ENCODE results near the gene PTGES3L.
"Not testable (repeated sequence)": the region's sequence is repeated elsewhere in the genome, so short reads cannot be mapped to it uniquely, and the experiment has no call there.

The PTGES3L gene

GRCh38 chr17:43011728-43012472, 32.0 kb upstream of the PTGES3L start:
- no peaks in the 10 kb centered on the region for H3K27me3 ChIP-seq (replicated peaks)
- in situ Hi-C loops (cut with HindIII; ENCODE audit: low pct_ligation_motif_present, low sequenced_read_pairs), result no loop called here
- DNase-seq, result no peak
- no peak overlapping the region for H3K27ac ChIP-seq
- TF ChIP-seq, protein P1, sequence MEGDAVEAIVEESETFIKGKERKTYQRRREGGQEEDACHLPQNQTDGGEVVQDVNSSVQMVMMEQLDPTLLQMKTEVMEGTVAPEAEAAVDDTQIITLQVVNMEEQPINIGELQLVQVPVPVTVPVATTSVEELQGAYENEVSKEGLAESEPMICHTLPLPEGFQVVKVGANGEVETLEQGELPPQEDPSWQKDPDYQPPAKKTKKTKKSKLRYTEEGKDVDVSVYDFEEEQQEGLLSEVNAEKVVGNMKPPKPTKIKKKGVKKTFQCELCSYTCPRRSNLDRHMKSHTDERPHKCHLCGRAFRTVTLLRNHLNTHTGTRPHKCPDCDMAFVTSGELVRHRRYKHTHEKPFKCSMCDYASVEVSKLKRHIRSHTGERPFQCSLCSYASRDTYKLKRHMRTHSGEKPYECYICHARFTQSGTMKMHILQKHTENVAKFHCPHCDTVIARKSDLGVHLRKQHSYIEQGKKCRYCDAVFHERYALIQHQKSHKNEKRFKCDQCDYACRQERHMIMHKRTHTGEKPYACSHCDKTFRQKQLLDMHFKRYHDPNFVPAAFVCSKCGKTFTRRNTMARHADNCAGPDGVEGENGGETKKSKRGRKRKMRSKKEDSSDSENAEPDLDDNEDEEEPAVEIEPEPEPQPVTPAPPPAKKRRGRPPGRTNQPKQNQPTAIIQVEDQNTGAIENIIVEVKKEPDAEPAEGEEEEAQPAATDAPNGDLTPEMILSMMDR (IDR thresholded peaks at IDR 0.05; ENCODE audit: low read depth, low read length, missing control alignments), result no peak
- H3K36me3 ChIP-seq (replicated peaks), result peaks cover 36% of the 10 kb centered on the region
- no peak overlapping the region for H3K4me3 ChIP-seq (ENCODE audit: low read depth, low read length)

GRCh38 chr17:43010667-43011308, 30.9 kb upstream of the PTGES3L start:
- no peak for DNase-seq
- no peaks in the 10 kb centered on the region for H3K27me3 ChIP-seq (replicated peaks)
- peaks cover 27% of the 10 kb centered on the region for H3K36me3 ChIP-seq (replicated peaks)
- TF ChIP-seq, protein P1 (IDR thresholded peaks at IDR 0.05; ENCODE audit: low read depth, low read length, missing control alignments), result no peak
- H3K27ac ChIP-seq, result no peak overlapping the region
- in situ Hi-C loops (cut with HindIII; ENCODE audit: low pct_ligation_motif_present, low sequenced_read_pairs), result no loop called here
- H3K4me3 ChIP-seq (ENCODE audit: low read depth, low read length), result no peak overlapping the region

DNA sequence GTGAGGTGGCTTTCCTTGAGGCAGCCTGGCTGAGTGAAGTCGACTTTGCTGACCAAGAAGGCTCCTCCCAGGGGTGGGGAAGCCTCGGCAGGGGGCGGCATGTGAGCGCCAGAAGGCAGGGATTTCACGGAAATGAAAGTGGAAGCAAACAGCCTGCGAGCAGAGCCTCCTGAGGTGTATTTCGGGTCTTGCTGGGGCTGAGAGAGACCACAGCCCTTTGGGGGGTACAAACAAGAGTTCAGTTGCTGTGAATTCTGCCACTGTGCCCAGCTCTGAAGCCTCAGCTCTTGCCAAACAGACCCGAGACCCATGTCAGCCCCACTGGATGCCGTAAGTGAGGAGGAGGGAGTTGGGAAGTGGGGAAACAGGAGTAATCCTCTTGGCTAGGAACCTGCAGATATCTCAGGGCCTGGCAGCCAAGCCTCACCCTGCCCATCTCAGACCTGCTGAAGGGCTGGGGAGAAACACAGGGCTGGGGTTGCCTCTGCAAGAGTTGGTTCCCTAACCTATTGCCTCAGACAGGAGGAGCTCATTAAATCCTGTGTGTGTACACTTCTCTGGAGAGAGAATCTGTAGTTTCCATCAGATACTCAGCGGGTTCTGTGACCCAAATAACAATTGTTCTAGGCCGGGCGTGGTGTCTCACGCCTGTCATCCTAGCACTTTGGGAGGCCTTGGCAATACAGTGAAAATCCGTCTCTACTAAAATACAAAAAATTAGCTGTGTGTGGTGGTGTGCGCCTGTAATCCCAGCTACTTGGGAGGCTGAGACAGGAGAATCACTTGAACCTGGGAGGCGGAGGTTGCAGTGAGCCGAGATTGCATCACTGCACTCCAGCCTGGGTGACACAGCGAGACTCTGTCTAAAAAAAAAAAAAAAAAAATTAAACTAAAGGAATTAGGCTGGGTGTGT, 27.0 kb upstream of the PTGES3L start, which contains the start of gene IFI35:
TSS of gene IFI35 (plus strand) at position 146 of the 913 bp plus-strand sequence. CDS start at position 310, 164 bp downstream.
- peak within 1 kb of the TSS; percentile 81 for H3K27ac ChIP-seq
- peak within 1 kb of the TSS; percentile 69 for H3K4me3 ChIP-seq (ENCODE audit: low read depth, low read length)
- DNase-seq, result peak; percentile 83
- in situ Hi-C loops (cut with HindIII; ENCODE audit: low pct_ligation_motif_present, low sequenced_read_pairs), result no loop called here
- H3K36me3 ChIP-seq (replicated peaks), result peaks cover 23% of the 10 kb centered on the region
- TF ChIP-seq, protein P1 (IDR thresholded peaks at IDR 0.05; ENCODE audit: low read depth, low read length, missing control alignments), result peak; percentile 44
- no peaks in the 10 kb centered on the region for H3K27me3 ChIP-seq (replicated peaks)

DNA sequence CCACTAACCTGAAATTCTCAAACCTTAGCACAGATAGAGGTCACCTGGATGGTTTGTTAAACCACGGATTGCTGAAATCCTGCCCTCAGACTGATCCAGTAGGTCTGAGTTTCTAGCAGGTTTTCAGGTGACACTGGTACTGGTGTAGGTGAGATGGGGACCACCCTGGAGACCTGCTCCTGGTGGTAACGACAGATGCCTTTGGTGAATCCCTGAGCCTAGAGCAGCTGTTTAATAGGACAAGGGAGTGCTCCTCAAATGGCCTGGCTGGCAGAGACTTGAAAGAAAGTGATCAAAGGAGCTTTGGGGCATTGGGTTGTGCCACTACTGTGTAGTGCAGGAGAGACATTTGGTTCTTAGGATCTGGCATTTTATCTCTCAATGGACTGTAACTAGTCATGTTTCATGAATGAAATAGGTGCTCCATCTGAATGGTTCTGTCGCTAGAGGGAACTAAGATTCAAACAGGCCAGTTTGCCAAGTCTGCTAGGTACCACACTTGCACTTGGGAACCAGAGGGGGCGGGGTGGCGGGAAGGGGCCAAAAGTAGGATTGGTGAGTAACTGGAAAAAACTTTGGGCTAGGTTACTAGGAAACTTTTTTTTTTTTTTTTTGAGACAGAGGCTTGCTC, 23.8 kb upstream of the PTGES3L start:
- TF ChIP-seq, protein P1 (IDR thresholded peaks at IDR 0.05; ENCODE audit: low read depth, low read length, missing control alignments), result no peak
- no peaks in the 10 kb centered on the region for H3K27me3 ChIP-seq (replicated peaks)
- H3K4me3 ChIP-seq (ENCODE audit: low read depth, low read length), result no peak overlapping the region
- in situ Hi-C loops (cut with HindIII; ENCODE audit: low pct_ligation_motif_present, low sequenced_read_pairs), result no loop called here
- H3K36me3 ChIP-seq (replicated peaks), result peaks cover 47% of the 10 kb centered on the region
- no peak overlapping the region for H3K27ac ChIP-seq
- no peak for DNase-seq

DNA sequence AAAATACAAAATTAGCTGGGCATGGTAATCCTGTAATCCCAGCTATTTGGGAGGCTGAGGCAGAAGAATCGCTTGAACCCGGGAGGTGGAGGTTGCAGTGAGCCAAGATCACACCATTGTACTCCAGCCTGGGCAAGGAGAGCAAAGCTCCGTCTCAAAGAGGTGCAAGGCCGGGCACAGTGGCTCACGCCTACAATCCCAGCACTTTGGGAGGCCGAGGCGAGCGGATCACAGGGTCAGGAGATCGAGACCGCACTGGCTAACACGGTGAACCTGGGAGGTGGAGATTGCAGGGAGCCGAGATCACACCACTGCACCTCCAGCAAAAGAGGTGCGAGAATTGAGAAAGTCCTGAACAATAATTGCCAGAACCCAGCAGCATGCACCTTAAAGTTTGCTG, 21.0 kb upstream of the PTGES3L start:
- H3K36me3 ChIP-seq (replicated peaks), result peaks cover 47% of the 10 kb centered on the region
- H3K4me3 ChIP-seq (ENCODE audit: low read depth, low read length); H3K27me3 ChIP-seq (replicated peaks); DNase-seq; in situ Hi-C loops (cut with HindIII; ENCODE audit: low pct_ligation_motif_present, low sequenced_read_pairs); H3K27ac ChIP-seq: not testable (repeated sequence)
